GM20000 (cell line): Measurements from ENCODE around the gene ZNF512.
"Not testable (repeated sequence)": the region's sequence is repeated elsewhere in the genome, so short reads cannot be mapped to it uniquely, and the experiment has no call there.

Experiments
- DNase-seq: peaks from one replicate; pipeline ENCODE4 v3.0.0; 2012; ENCODE audit warnings: low spot score
- CTCF ChIP-seq: IDR thresholded peaks from 2 replicates; pipeline ENCODE4 v1.5.1; 2012; ENCODE audit warnings: mild to moderate bottlenecking, control low read depth; ENCODE audit errors: extremely low read depth, missing control alignments

Gene ZNF512

GRCh38 chr2:27606611-27607010 is 23.8 kb downstream of the ZNF512 start:
- no peak for DNase-seq
- no peak for TF ChIP-seq CTCF

GRCh38 chr2:27613985-27614384 is 31.1 kb downstream of the ZNF512 start:
- TF ChIP-seq CTCF: no peak

GRCh38 chr2:27615316-27615715 is 32.5 kb downstream of the ZNF512 start:
- no peak for TF ChIP-seq CTCF
- DNase-seq: no peak

More at GRCh38 chr2:27613985-27614384, 31.1 kb downstream of the ZNF512 start:
- no peak for DNase-seq

GRCh38 chr2:27621524-27621923 is 38.7 kb downstream of the ZNF512 start:
- no peak for DNase-seq
- TF ChIP-seq CTCF: no peak

- no peak for TF ChIP-seq CTCF
- no peak for DNase-seq
Measured at GRCh38 chr2:27622921-27623384, 40.1 kb downstream of the ZNF512 start.

GRCh38 chr2:27624943-27625342 is 42.1 kb downstream of the ZNF512 start:
- no peak for TF ChIP-seq CTCF
- DNase-seq: no peak

GRCh38 chr2:27626323-27626722 is 43.5 kb downstream of the ZNF512 start:
- not testable (repeated sequence) for DNase-seq

GRCh38 chr2:27626921-27627320 is 44.1 kb downstream of the ZNF512 start:
- not testable (repeated sequence) for DNase-seq
